ENCODE data around the gene EPHB1. TPM values are rescaled to one million over a fixed set of nuclear protein-coding genes. Genes with fewer than 3 reads are reported as not detected.
A peak's percentile ranks its signal among the peaks of the same experiment; 100 is the strongest.
"Not testable (repeated sequence)": the region's sequence is repeated elsewhere in the genome, so short reads cannot be mapped to it uniquely, and the experiment has no call there.

Gene EPHB1
- total and polyA plus RNA-seq, 5 experiments from 2014 or later: not detected

- Mint-ChIP-seq H3K4me1 (no peaks in the 10 kb centered on the region), H3K9me3 (no peaks in the 10 kb centered on the region), H3K4me3 (no peak overlapping the region), H3K27me3 (peaks cover 0 to 21% (median 5%) of the 10 kb centered on the region in 5 donors), H3K27ac (no peak overlapping the region), H3K36me3 (no peaks in the 10 kb centered on the region)
- DNase-seq (no peak), ATAC-seq (no peak)
- POLR2A ChIA-PET: no interaction called here
Observed at GRCh38 chr3:135000465-135000864, 205.4 kb downstream of the EPHB1 start.

DNA sequence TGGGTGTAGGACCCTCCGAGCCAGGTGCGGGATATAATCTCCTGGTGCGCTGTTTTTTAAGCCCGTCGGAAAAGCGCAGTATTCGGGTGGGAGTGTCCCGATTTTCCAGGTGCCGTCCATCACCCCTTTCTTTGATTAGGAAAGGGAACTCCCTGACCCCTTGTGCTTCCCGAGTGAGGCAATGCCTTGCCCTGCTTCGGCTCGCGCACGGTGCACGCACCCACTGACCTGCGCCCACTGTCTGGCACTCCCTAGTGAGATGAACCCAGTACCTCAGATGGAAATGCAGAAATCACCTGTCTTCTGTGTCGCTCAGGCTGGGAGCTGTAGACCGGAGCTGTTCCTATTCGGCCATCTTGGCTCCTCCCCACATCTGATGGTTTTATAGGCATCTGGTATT lies 210.6 kb downstream of the EPHB1 start:
- H3K27ac Mint-ChIP-seq, H3K27me3 Mint-ChIP-seq, H3K4me3 Mint-ChIP-seq, H3K36me3 Mint-ChIP-seq, POLR2A ChIA-PET, ATAC-seq, H3K4me1 Mint-ChIP-seq, H3K9me3 Mint-ChIP-seq, DNase-seq: not testable (repeated sequence)

GRCh38 chr3:135007607-135008006 lies 212.5 kb downstream of the EPHB1 start:
- Mint-ChIP-seq H3K36me3 (peaks cover 0 to 2% (median 0%) of the 10 kb centered on the region in 3 donors), H3K27ac (no peak overlapping the region), H3K27me3 (peaks cover 0 to 6% (median 0%) of the 10 kb centered on the region in 5 donors), H3K4me1 (no peaks in the 10 kb centered on the region), H3K9me3 (peaks cover 0 to 5% (median 3%) of the 10 kb centered on the region in 9 donors), H3K4me3 (no peak overlapping the region)
- POLR2A ChIA-PET: no interaction called here
- no peak for ATAC-seq
- DNase-seq: no peak

- peaks cover 0 to 5% (median 3%) of the 10 kb centered on the region in 9 donors for H3K9me3 Mint-ChIP-seq
- ATAC-seq: no peak
- DNase-seq: no peak
- no peaks in the 10 kb centered on the region for H3K4me1 Mint-ChIP-seq
- H3K36me3 Mint-ChIP-seq: peaks cover 0 to 2% (median 0%) of the 10 kb centered on the region in 3 donors
- no peak overlapping the region for H3K4me3 Mint-ChIP-seq
- no peak overlapping the region for H3K27ac Mint-ChIP-seq
- H3K27me3 Mint-ChIP-seq: peaks cover 0 to 6% (median 4%) of the 10 kb centered on the region in 5 donors
- POLR2A ChIA-PET: no interaction called here
Observed at GRCh38 chr3:135008326-135008725, 213.3 kb downstream of the EPHB1 start.

GRCh38 chr3:135009014-135009413 lies 214.0 kb downstream of the EPHB1 start:
- DNase-seq: no peak

GRCh38 chr3:135012101-135012500 lies 217.0 kb downstream of the EPHB1 start:
- no peak for ATAC-seq
- Mint-ChIP-seq H3K27me3 (peaks cover 0 to 10% (median 2%) of the 10 kb centered on the region in 5 donors), H3K9me3 (peaks cover 0 to 5% (median 0%) of the 10 kb centered on the region in 9 donors), H3K4me3 (no peak overlapping the region), H3K27ac (no peak overlapping the region), H3K36me3 (no peaks in the 10 kb centered on the region), H3K4me1 (no peaks in the 10 kb centered on the region)
- no peak for DNase-seq
- POLR2A ChIA-PET: no interaction called here

More at GRCh38 chr3:135009014-135009413, 214.0 kb downstream of the EPHB1 start:
- Mint-ChIP-seq H3K36me3 (peaks cover 0 to 2% (median 0%) of the 10 kb centered on the region in 3 donors), H3K27ac (no peak overlapping the region), H3K4me3 (no peak overlapping the region), H3K4me1 (no peaks in the 10 kb centered on the region), H3K9me3 (peaks cover 0 to 5% (median 3%) of the 10 kb centered on the region in 9 donors), H3K27me3 (peaks cover 0 to 6% (median 4%) of the 10 kb centered on the region in 5 donors)
- POLR2A ChIA-PET: no interaction called here
- no peak for ATAC-seq

DNA sequence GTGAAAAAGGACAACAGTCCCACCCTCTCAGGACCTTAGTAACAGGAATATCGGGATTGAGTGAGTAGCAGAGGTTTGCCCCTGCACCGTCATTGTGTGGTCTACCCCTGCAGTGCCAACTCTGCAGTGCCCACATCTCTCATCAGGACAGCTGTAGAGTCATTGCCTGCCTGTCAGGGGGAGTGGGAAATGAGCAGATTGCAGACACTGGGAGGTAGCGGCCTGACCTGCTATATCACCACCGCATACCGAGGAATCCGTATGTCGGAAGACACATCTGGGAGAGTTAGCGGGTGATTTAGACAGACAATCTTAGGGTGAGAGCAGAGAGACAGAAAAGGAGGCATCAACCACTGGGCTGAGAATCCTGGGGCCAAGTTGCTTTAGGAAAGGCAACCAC lies 218.1 kb downstream of the EPHB1 start:
- POLR2A ChIA-PET: no interaction called here
- Mint-ChIP-seq H3K27ac (no peak overlapping the region), H3K36me3 (no peaks in the 10 kb centered on the region), H3K4me1 (no peaks in the 10 kb centered on the region), H3K9me3 (peaks cover 0 to 2% (median 0%) of the 10 kb centered on the region in 9 donors), H3K27me3 (peaks cover 0 to 10% (median 2%) of the 10 kb centered on the region in 5 donors), H3K4me3 (no peak overlapping the region)
- DNase-seq (no peak), ATAC-seq (no peak)

GRCh38 chr3:135014566-135014965 lies 219.5 kb downstream of the EPHB1 start:
- DNase-seq: no peak
- H3K4me1 Mint-ChIP-seq: no peaks in the 10 kb centered on the region
- POLR2A ChIA-PET: no interaction called here
- no peak overlapping the region for H3K4me3 Mint-ChIP-seq
- no peak overlapping the region for H3K27ac Mint-ChIP-seq
- H3K27me3 Mint-ChIP-seq: peaks cover 0 to 10% (median 2%) of the 10 kb centered on the region in 5 donors
- no peak for ATAC-seq
- H3K36me3 Mint-ChIP-seq: no peaks in the 10 kb centered on the region
- H3K9me3 Mint-ChIP-seq: peaks cover 0 to 2% (median 0%) of the 10 kb centered on the region in 9 donors

DNA sequence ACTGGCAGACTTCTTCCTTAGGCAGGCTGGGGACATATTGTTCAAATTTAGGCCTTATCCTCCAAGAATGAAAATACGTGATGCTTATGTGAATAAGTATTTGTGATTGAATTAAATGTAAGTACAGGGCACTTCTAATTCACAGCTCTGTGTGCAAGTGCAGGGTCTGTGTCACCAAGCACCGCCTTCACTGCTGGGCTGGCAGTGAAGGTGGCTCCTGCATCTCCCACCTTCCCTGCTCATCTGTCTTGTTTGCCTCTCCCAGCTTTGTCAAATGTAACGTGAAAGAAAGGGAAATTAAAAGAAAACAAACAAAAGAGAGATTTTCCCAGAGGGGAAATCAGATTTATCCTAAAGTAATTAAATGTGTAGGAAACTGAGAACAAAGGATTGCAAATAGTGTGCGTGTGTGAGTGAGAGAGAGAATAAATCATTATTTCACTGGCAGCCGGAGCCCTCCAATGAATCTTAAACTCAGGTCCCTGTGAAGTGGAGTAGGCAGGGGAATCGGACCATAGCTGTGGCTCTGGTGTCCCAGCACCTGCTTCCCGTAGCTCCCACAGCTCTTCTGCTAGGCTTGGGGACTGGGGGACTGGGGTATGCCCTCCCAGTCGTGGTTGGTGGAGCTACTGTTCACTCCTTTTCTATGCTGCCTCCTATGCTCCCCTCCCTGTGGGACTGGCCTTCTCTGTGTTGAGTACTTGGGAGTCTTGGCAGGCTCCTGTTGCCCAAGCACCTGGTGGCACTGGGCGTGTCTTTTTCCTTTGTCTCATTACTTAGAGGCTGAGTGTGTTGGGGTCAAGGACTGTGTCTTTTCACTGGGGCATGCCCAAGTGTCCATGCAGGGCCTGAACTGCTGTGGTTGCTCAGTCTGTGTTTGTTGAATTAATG lies 222.2 kb downstream of the EPHB1 start:
- Mint-ChIP-seq H3K4me1 (no peaks in the 10 kb centered on the region), H3K27me3 (peaks cover 0 to 10% (median 2%) of the 10 kb centered on the region in 5 donors), H3K9me3 (peaks cover 0 to 2% (median 0%) of the 10 kb centered on the region in 9 donors), H3K4me3 (no peak overlapping the region), H3K36me3 (no peaks in the 10 kb centered on the region), H3K27ac (no peak overlapping the region)
- DNase-seq: no peak
- POLR2A ChIA-PET: no interaction called here
- ATAC-seq: no peak

GRCh38 chr3:135018149-135018923 lies 223.3 kb downstream of the EPHB1 start:
- peaks cover 0 to 7% (median 2%) of the 10 kb centered on the region in 5 donors for H3K27me3 Mint-ChIP-seq
- no peak overlapping the region for H3K27ac Mint-ChIP-seq

DNA sequence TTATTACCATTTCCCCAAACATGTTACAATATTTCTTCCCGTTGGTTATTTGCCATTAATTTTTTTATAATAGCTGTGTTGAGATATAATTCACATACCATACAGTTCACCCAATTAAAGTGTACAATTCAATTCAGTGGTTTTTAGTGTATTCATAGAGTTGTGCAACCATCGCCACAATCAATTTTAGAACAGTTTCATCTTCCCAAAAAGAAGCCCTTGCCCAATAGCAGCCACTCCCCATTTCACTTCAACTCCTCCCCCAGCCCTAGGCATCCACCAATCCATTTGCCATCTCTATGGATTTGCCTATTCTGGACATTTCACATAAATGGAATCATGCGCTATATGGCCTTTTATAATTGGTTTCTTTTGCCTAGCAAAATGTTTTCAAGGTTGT lies 225.1 kb downstream of the EPHB1 start:
- no peaks in the 10 kb centered on the region for H3K36me3 Mint-ChIP-seq
- H3K4me1 Mint-ChIP-seq: peaks cover 0 to 2% (median 0%) of the 10 kb centered on the region in 4 donors
- no peak overlapping the region for H3K4me3 Mint-ChIP-seq
- peaks cover 0 to 2% (median 0%) of the 10 kb centered on the region in 9 donors for H3K9me3 Mint-ChIP-seq
- H3K27me3 Mint-ChIP-seq: peaks cover 0 to 7% (median 2%) of the 10 kb centered on the region in 5 donors
- H3K27ac Mint-ChIP-seq: no peak overlapping the region
- DNase-seq (no peak), ATAC-seq (no peak)
- POLR2A ChIA-PET: no interaction called here

More at GRCh38 chr3:135018149-135018923, 223.3 kb downstream of the EPHB1 start:
- H3K36me3 Mint-ChIP-seq: no peaks in the 10 kb centered on the region
- no peak for DNase-seq
- peaks cover 0 to 2% (median 0%) of the 10 kb centered on the region in 9 donors for H3K9me3 Mint-ChIP-seq
- peaks cover 0 to 2% (median 0%) of the 10 kb centered on the region in 4 donors for H3K4me1 Mint-ChIP-seq
- ATAC-seq: no peak
- POLR2A ChIA-PET: no interaction called here
- H3K4me3 Mint-ChIP-seq: no peak overlapping the region

DNA sequence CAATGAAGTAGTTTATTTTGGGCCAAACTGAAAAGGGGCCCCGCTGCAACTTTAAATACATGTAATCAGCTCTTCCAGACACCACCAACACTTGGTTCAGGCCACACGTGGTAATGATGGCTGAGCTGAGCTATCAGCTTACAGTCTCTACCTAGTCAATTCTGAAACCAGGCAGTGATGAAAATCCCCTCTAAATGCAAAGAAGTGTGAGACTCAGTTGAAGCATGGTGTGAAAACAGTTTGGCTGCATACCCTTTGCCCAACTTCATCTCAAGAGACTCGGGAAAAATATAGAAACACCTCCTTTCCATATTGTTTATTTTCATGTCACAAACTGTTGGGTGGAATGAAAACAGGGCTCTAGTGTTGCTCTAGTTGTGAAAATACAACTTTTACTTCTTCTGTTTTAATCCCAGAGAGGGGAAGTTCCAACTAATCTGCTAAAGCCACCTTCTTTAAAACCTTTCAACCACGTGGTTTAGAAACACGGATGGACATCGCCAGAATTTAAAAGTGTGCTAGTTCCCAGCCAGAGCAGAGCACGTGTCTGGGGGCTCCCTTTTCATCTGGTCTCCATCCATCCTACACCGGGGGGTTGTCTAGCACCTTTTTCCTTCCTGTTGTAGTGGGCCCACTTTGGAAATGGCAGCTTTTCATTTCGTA lies 229.1 kb downstream of the EPHB1 start:
- no peak for DNase-seq
- ATAC-seq: no peak
- POLR2A ChIA-PET: no interaction called here
- H3K4me3 Mint-ChIP-seq: no peak overlapping the region
- H3K9me3 Mint-ChIP-seq: peaks cover 0 to 2% (median 0%) of the 10 kb centered on the region in 9 donors
- H3K27me3 Mint-ChIP-seq: no peaks in the 10 kb centered on the region
- H3K27ac Mint-ChIP-seq: peak overlapping the region in 1 of 10 donors; percentile 46
- H3K4me1 Mint-ChIP-seq: peaks cover 0 to 2% (median 0%) of the 10 kb centered on the region in 4 donors
- H3K36me3 Mint-ChIP-seq: no peaks in the 10 kb centered on the region

All from naive thymus-derived CD8-positive, alpha-beta T cell (primary cell).